Skin epidermis (tissue), 12 donors: Measurements from ENCODE around the gene GAP43.

Experiments
- H3K27ac ChIP-seq, 21 experiments: fragments of 200-600 bp; sonication (generic) in 11 of 21; one replicate each; pipeline ENCODE4 v1.5.0; 2020; ENCODE audit warnings: mild to moderate bottlenecking in 3 of 21, inconsistent platforms in 2 of 21, moderate library complexity in 2 of 21
- H3K4me3 ChIP-seq, 7 experiments: fragments of 200-600 bp; sonication (generic) in 2 of 7; one replicate each; pipeline ENCODE4 v1.5.0; 2020; ENCODE audit warnings: inconsistent platforms in 2 of 7, mild to moderate bottlenecking in 2 of 7, moderate library complexity in 1 of 7

Gene GAP43

DNA sequence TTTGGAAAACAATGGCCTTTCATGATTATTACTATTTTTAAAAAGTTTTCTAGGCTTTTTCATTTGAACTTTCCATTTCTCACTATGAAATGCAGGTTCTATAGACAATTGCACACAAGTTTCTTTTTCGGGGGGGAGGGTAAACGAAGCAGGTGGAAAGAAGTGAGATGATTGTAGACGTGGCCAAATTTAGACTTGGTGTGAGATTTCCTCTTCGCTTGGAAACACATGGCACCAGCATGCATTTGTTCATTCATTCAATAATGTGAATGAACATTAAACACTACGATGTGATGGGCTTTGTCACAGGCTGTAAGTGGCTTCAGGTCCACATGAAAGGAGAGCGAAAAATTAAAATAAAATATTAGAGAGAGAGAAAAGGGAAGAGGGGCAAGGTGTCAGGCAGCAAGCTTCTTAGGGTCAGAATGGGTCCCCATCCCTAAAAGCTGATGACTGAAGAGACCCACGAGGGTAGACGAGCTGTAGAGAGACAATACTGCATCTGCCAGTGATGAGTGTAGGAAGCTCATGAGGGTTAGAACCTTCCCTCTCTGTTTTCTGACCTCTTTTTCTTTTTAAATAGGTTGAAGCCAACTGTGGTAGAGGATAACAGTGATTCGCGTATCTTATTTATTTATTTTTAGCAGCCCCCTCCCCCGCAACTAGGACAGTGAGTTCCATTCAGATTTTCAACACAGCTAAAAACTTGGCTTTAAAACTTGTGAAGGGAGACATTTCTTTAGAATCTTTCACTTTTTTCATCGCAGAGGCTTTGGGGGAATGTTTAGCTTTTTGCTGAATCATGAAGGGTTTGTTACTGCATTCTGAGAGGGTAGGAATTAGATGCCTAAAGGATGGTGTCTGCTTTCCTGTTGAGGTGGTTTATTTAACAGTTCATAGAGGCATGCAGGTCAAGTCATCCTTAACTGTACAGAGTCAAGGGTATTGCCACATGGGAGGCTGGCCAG is 36.2 kb downstream of the GAP43 start:
- Histone ChIP-seq H3K27ac (peak overlapping the region in 19 of 21 experiments; percentile 71 to 96 (median 91)), H3K4me3 (peak overlapping the region in 5 of 7 experiments; percentile 54 to 69 (median 59))

DNA sequence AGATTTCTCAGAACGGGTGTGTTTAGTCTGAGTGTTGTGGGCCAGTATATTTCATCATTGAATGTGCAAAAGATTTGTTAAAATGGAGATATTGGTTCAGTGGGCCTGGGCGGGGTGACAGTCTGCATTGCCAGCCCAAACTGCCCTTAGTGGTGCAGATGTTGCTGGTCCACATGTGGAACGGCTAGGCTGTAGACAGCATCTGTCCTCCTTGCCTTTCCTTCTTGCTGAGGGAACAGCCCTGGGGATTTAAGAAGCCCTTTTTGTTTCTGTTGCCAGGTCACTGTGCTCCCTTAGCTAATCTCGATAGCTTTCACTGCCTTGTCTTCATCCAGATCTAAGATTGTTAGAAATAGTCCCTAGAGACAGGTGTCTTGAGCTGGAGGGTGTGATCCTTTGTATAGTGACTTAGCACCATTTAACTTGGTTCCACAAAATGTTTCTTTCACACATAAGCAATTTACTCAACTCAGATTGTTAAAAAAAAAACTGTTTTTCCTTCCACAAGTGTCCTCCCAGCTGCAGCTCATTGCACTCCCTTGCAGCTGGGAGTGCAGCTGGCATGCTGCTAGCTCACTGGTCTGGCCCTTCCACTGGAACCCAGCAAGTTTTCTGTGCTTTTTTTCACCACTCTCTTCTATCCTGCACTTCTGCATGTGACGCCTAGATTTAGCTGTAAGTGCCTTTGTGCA is 37.5 kb downstream of the GAP43 start:
- Histone ChIP-seq H3K27ac (peak overlapping the region in 1 of 21 experiments; percentile 20), H3K4me3 (no peak overlapping the region)

DNA sequence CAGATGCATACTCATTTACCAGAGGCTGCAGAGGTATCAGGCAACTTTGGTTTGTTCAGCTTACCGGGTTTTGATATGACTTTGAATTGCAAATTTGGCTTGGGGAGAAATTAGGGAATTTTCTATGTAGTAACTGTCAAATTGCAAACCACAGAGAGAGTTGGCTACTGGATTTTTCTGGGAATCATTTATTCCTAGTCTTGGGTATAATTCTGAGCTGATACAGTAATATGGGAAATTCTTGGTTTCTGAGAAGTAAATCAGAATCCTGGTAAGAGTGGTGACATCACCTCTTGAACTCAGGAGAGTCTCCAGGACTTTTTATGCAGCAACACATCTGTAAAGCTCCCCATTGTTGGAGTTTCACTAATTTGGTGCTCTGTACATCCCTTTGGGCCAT is 39.0 kb downstream of the GAP43 start:
- no peak overlapping the region for H3K4me3 ChIP-seq
- H3K27ac ChIP-seq = no peak overlapping the region

- no peak overlapping the region for H3K27ac ChIP-seq
- no peak overlapping the region for H3K4me3 ChIP-seq
These were observed 40.1 kb downstream of the GAP43 start for GRCh38 chr3:115663414-115663813.

DNA sequence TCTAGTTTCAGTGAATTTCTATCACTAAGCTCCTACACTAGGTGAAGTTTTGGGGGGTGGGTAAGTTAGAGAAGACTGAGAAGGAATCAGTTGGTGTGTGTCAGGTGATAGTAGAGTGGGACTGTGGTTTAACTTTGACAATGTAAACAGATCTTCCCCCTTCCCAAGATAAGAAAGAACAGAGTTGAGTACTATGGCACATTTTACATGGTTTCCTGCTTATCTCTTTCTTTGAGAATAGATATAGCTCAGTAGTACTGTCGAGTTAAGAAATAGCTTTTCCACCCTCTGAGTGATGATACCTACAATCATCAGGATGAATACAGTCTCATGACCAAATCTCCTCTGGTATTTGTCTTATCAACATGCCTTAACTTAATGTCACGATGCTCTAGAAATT is 42.8 kb downstream of the GAP43 start:
- H3K27ac ChIP-seq = no peak overlapping the region
- H3K4me3 ChIP-seq = no peak overlapping the region

DNA sequence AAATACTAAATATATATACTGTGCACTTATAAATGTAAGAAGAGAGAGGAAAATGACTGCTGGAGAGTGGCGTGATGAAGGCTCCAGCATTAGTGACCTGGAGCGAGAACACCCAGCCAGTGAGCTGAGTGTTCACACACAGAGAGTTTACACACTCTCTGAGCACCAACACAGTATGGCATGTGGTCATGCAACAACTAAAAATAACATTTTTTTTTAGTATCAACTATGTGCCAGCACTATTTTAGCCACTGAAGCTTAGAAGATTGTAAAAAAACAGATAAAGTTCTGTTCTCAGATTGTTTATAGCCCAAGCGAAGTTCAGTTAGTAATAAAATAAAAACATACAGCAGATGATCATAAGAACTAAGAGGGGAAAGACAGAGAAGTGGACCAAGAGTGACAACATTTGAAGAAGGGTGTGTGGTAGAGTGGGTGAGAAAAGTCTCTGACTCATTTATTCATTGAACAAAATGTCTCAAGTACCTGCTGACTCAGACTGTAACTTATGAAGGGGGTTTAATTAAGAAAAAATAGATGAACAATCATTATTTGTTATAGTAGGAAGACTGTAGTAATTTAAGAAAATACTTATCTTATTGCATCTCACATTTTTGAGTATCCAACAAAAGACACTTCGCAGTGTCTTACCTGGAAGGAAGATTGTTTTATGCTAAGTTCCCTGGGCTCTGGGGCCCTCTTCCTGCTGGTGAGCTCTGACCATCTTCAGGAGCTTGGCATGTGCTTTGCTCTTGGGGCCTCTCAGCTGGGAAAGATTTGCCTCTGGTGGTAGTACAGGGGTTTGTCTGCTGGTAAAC is 43.8 kb downstream of the GAP43 start:
- no peak overlapping the region for H3K27ac ChIP-seq
- no peak overlapping the region for H3K4me3 ChIP-seq

GRCh38 chr3:115667738-115668065 is 44.4 kb downstream of the GAP43 start:
- no peak overlapping the region for H3K27ac ChIP-seq
- H3K4me3 ChIP-seq = no peak overlapping the region

GRCh38 chr3:115670911-115671310 is 47.6 kb downstream of the GAP43 start:
- Histone ChIP-seq H3K27ac (no peak overlapping the region), H3K4me3 (no peak overlapping the region)

- Histone ChIP-seq H3K27ac (no peak overlapping the region), H3K4me3 (no peak overlapping the region)
These were observed 48.6 kb downstream of the GAP43 start for GRCh38 chr3:115671761-115672455.

GRCh38 chr3:115673881-115674280 is 50.6 kb downstream of the GAP43 start:
- H3K4me3 ChIP-seq = no peak overlapping the region

DNA sequence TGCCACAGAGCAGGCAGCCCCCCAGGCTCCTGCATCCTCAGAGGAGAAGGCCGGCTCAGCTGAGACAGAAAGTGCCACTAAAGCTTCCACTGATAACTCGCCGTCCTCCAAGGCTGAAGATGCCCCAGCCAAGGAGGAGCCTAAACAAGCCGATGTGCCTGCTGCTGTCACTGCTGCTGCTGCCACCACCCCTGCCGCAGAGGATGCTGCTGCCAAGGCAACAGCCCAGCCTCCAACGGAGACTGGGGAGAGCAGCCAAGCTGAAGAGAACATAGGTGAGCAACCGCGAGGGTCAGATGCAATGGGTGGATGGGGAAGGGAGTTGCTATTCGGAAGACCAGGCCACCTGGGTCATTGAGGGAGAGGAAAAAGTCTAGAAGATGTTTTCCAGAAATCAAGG is 53.0 kb downstream of the GAP43 start:
- H3K4me3 ChIP-seq = no peak overlapping the region
- H3K27ac ChIP-seq = no peak overlapping the region

More at GRCh38 chr3:115673881-115674280, 50.6 kb downstream of the GAP43 start:
- H3K27ac ChIP-seq = no peak overlapping the region

- no peak overlapping the region for H3K4me3 ChIP-seq
- no peak overlapping the region for H3K27ac ChIP-seq
These were observed 57.6 kb downstream of the GAP43 start for GRCh38 chr3:115680803-115681345.

DNA sequence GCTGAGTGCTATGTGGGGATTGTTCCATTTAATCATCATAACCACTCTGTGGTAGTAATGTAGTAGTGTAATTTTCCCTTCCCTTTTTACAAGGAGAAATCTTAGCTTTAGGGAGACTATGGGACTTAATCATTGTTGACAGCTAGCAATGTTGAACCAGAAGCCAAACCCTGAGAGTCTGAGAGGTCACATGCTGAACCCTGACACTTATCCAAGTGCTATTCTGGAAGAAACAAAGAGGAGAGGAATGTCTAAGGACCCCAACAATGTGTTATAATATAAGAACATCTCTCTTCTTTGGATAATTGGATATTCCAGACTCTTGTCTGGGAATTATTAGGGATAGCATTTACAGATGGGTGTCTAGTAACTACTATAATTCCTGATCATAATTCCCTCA is 58.4 kb downstream of the GAP43 start:
- H3K27ac ChIP-seq = no peak overlapping the region
- no peak overlapping the region for H3K4me3 ChIP-seq

GRCh38 chr3:115683305-115683704 is 60.0 kb downstream of the GAP43 start:
- Histone ChIP-seq H3K27ac (no peak overlapping the region), H3K4me3 (no peak overlapping the region)

GRCh38 chr3:115683773-115684172 is 60.5 kb downstream of the GAP43 start:
- Histone ChIP-seq H3K27ac (no peak overlapping the region), H3K4me3 (no peak overlapping the region)

DNA sequence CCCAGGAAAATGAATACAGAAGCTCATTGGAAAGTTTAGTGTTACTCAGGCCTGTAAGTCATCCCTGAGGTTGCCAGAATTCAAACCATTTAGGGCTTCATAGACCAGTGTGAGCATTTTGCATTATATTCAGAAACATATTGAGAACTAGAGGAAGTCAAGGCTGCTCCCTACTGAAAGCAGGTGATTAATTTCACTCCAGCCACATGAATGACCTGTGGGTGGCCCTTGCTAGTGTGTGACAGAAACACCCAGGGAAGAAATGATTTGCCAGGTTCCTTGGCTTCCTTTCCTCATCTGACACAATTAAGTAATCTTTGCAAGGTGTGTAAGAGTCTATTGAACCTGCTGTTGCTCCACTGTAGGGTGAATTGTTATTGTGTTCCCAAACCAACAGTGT is 61.8 kb downstream of the GAP43 start:
- no peak overlapping the region for H3K27ac ChIP-seq
- H3K4me3 ChIP-seq = no peak overlapping the region

DNA sequence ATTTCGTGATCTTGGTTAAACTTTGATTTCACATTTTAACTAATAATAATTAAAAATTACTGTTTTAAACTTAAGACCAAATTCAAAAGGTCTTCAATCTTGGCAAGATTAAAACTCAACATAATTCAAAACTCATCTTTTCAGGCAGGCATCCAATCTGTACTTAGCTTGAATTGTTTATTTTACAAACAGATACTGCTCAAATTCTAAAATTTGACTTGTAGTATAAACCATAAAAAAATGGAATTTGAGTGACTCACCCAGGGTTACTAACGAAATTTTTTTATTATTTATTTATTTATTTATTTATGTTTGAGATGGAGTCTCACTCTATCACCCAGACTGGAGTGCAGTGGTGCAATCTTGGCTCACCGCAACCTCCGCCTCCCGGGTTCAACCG is 64.4 kb downstream of the GAP43 start:
- H3K27ac ChIP-seq = no peak overlapping the region
- H3K4me3 ChIP-seq = no peak overlapping the region

DNA sequence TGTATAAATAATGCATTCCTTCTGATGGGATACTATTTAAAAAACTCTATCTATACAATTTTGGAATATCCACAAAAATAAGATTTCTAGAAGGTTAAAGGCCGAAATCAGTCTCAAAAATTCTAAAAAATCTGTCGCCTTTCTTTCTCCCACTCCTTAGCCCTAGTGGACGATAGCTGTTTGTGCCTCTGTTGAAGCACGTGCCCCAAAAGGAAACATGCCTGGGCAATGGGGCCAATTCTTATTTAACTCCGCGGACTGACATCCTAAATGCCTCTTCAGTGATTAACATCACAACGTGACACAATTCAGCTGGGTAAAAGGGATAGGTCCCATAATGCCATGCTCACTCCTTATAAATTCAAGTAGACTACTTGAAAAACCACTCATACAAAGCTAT is 65.1 kb downstream of the GAP43 start:
- no peak overlapping the region for H3K4me3 ChIP-seq

DNA sequence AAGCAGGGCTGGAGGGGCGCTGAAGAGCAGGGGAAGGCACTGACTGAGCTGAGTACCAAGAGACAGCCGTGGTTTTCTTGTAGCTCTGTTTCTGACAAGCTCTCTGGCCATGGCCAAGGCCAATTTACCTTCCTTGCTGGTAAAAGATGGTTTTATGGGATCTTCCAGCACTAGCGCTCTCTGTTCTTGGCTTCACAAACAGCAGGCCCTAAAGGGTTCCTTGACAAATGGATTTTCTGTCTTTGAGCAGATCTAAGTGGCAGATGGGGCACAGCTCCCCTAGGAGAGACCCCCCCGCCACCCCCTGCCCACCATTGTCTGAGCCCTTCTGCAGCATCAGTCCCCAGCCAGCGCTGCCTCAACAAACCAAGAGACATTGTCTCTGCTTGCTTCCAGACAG is 66.6 kb downstream of the GAP43 start:
- no peak overlapping the region for H3K4me3 ChIP-seq
- no peak overlapping the region for H3K27ac ChIP-seq

More for the DNA sequence above, 65.1 kb downstream of the GAP43 start:
- no peak overlapping the region for H3K27ac ChIP-seq
